Measurements from ENCODE around the gene CEP290.

DNA sequence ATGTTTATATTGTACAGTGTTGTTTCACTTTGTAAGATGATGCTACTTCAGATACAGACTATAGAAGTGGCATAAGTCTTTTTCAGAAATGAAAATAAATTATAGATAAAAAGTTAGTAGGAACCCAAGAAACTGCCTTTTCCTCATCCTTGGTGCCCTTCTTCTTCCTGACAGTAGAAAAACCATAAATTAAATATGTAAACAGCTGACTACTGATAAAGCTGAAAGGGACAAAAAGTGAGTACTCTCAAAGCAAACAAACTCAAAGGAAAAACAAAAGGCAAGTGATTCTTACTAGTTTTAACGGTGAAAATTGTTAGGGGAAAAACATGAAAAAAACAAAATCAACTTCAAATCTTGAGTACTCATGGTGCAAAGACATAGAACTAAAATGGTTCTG is 104.1 kb downstream of the CEP290 start:
- TF ChIP-seq, protein P1, sequence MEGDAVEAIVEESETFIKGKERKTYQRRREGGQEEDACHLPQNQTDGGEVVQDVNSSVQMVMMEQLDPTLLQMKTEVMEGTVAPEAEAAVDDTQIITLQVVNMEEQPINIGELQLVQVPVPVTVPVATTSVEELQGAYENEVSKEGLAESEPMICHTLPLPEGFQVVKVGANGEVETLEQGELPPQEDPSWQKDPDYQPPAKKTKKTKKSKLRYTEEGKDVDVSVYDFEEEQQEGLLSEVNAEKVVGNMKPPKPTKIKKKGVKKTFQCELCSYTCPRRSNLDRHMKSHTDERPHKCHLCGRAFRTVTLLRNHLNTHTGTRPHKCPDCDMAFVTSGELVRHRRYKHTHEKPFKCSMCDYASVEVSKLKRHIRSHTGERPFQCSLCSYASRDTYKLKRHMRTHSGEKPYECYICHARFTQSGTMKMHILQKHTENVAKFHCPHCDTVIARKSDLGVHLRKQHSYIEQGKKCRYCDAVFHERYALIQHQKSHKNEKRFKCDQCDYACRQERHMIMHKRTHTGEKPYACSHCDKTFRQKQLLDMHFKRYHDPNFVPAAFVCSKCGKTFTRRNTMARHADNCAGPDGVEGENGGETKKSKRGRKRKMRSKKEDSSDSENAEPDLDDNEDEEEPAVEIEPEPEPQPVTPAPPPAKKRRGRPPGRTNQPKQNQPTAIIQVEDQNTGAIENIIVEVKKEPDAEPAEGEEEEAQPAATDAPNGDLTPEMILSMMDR (IDR thresholded peaks at IDR 0.05; ENCODE audit: poor library complexity): no peak
- TF ChIP-seq EZH2 (IDR thresholded peaks at IDR 0.05; ENCODE audit: borderline replicate concordance) (no peak), EZH2phosphoT487 (IDR thresholded peaks at IDR 0.05; ENCODE audit: low read depth, severe bottlenecking, unreplicated experiment) (no peak)

All from hepatocyte (in vitro differentiated cells).